Measurements from ENCODE around the gene CTPS1. TPM values are rescaled to one million over a fixed set of nuclear protein-coding genes. Genes with fewer than 3 reads are reported as not detected.

The CTPS1 gene
- polyA plus RNA-seq, 1 donor (not counting 4 experiments of a cell fraction or from before 2014, with no cell fraction given), result 43.3 TPM

GRCh38 chr1:40987439-40988276 is 8.2 kb downstream of the CTPS1 start:
- H3K36me3 ChIP-seq (ENCODE audit: control insufficient read depth in 2 of 2, extremely low read depth in 1 of 2, insufficient read depth in 2 of 2, low read length in 2 of 2), result peaks cover 49 to 87% of the 10 kb centered on the region in 2 experiments
- no peak for FAIRE-seq
- TF ChIP-seq, protein P1, sequence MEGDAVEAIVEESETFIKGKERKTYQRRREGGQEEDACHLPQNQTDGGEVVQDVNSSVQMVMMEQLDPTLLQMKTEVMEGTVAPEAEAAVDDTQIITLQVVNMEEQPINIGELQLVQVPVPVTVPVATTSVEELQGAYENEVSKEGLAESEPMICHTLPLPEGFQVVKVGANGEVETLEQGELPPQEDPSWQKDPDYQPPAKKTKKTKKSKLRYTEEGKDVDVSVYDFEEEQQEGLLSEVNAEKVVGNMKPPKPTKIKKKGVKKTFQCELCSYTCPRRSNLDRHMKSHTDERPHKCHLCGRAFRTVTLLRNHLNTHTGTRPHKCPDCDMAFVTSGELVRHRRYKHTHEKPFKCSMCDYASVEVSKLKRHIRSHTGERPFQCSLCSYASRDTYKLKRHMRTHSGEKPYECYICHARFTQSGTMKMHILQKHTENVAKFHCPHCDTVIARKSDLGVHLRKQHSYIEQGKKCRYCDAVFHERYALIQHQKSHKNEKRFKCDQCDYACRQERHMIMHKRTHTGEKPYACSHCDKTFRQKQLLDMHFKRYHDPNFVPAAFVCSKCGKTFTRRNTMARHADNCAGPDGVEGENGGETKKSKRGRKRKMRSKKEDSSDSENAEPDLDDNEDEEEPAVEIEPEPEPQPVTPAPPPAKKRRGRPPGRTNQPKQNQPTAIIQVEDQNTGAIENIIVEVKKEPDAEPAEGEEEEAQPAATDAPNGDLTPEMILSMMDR (optimal IDR thresholded peaks at IDR 0.05 in 1 of 3, IDR thresholded peaks at IDR 0.05 in 1 of 3, conservative IDR thresholded peaks at IDR 0.05 in 1 of 3; ENCODE audit: extremely low read depth in 1 of 3, insufficient read depth in 2 of 3, low read length in 3 of 3), result no peak
- no peak for TF ChIP-seq EZH2 (IDR thresholded peaks at IDR 0.05; ENCODE audit: low read length)
- H3K9ac ChIP-seq (ENCODE audit: control insufficient read depth, extremely low read depth, insufficient read depth, low read length), result no peak overlapping the region
- H3K4me2 ChIP-seq (ENCODE audit: control insufficient read depth, extremely low read depth, insufficient read depth, low read depth, low read length), result no peak overlapping the region
- no peak overlapping the region for H2AFZ ChIP-seq (ENCODE audit: control insufficient read depth, low read length)
- no peaks in the 10 kb centered on the region for H3K9me3 ChIP-seq (ENCODE audit: control insufficient read depth, low read depth, low read length)
- H3K4me1 ChIP-seq (ENCODE audit: control insufficient read depth, extremely low read depth, insufficient read depth, low read length), result peaks cover 19% of the 10 kb centered on the region
- dilution Hi-C loops (cut with MboI; ENCODE audit: extremely low pct_ligation_motif_present, low sequenced_read_pairs), result no loop called here
- H4K20me1 ChIP-seq (ENCODE audit: control insufficient read depth, extremely low read depth, insufficient read depth, low read length), result peaks cover 7% of the 10 kb centered on the region
- H3K79me2 ChIP-seq (ENCODE audit: control insufficient read depth, insufficient read depth, low read length), result peaks cover 76% of the 10 kb centered on the region
- H3K9me1 ChIP-seq (ENCODE audit: control insufficient read depth, extremely low read depth, insufficient read depth, low read length), result no peaks in the 10 kb centered on the region
- H3K27ac ChIP-seq (ENCODE audit: control insufficient read depth, insufficient read depth, low read length), result no peak overlapping the region
- no peak overlapping the region for H3K4me3 ChIP-seq (ENCODE audit: control insufficient read depth in 2 of 3, extremely low read depth in 1 of 3, insufficient read depth in 2 of 3, low read depth in 1 of 3, low read length in 3 of 3)
- DNase-seq (ENCODE audit: low read depth, low spot score), result no peak
- no peaks in the 10 kb centered on the region for H3K27me3 ChIP-seq (ENCODE audit: control insufficient read depth, extremely low read depth, insufficient read depth, low read length)

DNA sequence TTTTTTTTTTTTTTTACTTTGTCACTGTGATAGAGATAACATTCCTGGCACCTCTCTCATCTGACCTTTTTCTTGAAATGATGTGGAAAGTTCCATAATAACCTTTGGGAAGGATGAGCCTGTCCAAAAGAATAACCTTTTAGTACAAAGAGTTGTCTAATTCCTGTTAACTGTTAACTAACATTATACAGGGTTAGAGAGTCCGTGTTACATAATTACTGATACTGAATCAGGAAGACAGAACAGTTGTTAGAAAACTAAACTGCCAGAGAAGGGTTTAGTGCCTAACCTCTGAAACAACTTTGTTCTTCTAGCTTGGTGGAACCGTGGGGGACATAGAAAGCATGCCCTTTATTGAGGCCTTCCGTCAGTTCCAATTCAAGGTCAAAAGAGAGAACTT is 8.8 kb downstream of the CTPS1 start:
- peaks cover 4% of the 10 kb centered on the region for H4K20me1 ChIP-seq (ENCODE audit: control insufficient read depth, extremely low read depth, insufficient read depth, low read length)

More for the DNA sequence above, 8.8 kb downstream of the CTPS1 start:
- no peak overlapping the region for H3K27ac ChIP-seq (ENCODE audit: control insufficient read depth, insufficient read depth, low read length)
- H3K4me2 ChIP-seq (ENCODE audit: control insufficient read depth, extremely low read depth, insufficient read depth, low read depth, low read length), result no peak overlapping the region
- FAIRE-seq (no peak), DNase-seq (ENCODE audit: low read depth, low spot score) (no peak)
- peaks cover 73% of the 10 kb centered on the region for H3K79me2 ChIP-seq (ENCODE audit: control insufficient read depth, insufficient read depth, low read length)
- H3K4me3 ChIP-seq (ENCODE audit: control insufficient read depth in 2 of 3, extremely low read depth in 1 of 3, insufficient read depth in 2 of 3, low read depth in 1 of 3, low read length in 3 of 3), result no peak overlapping the region
- dilution Hi-C loops (cut with MboI; ENCODE audit: extremely low pct_ligation_motif_present, low sequenced_read_pairs), result no loop called here
- no peak for TF ChIP-seq EZH2 (IDR thresholded peaks at IDR 0.05; ENCODE audit: low read length)
- TF ChIP-seq, protein P1 (optimal IDR thresholded peaks at IDR 0.05 in 1 of 3, IDR thresholded peaks at IDR 0.05 in 1 of 3, conservative IDR thresholded peaks at IDR 0.05 in 1 of 3; ENCODE audit: extremely low read depth in 1 of 3, insufficient read depth in 2 of 3, low read length in 3 of 3), result no peak
- no peaks in the 10 kb centered on the region for H3K27me3 ChIP-seq (ENCODE audit: control insufficient read depth, extremely low read depth, insufficient read depth, low read length)
- no peaks in the 10 kb centered on the region for H3K9me1 ChIP-seq (ENCODE audit: control insufficient read depth, extremely low read depth, insufficient read depth, low read length)
- H2AFZ ChIP-seq (ENCODE audit: control insufficient read depth, low read length), result no peak overlapping the region
- H3K36me3 ChIP-seq (ENCODE audit: control insufficient read depth in 2 of 2, extremely low read depth in 1 of 2, insufficient read depth in 2 of 2, low read length in 2 of 2), result peaks cover 52 to 87% of the 10 kb centered on the region in 2 experiments
- H3K4me1 ChIP-seq (ENCODE audit: control insufficient read depth, extremely low read depth, insufficient read depth, low read length), result peaks cover 13% of the 10 kb centered on the region
- no peak overlapping the region for H3K9ac ChIP-seq (ENCODE audit: control insufficient read depth, extremely low read depth, insufficient read depth, low read length)
- H3K9me3 ChIP-seq (ENCODE audit: control insufficient read depth, low read depth, low read length), result no peaks in the 10 kb centered on the region

Data from keratinocyte (primary cell).